Activated naive CD4-positive, alpha-beta T cell treated with Interleukin-2 at 50 U/mL for 16 hours (primary cell): ENCODE data around the gene S100A7A.
"Not testable (repeated sequence)": the region's sequence is repeated elsewhere in the genome, so short reads cannot be mapped to it uniquely, and the experiment has no call there.

ENCODE experiments used
- DNase-seq: peaks from one replicate; pipeline ENCODE4 v3.0.0-alpha.2; 2020

The S100A7A gene

DNA sequence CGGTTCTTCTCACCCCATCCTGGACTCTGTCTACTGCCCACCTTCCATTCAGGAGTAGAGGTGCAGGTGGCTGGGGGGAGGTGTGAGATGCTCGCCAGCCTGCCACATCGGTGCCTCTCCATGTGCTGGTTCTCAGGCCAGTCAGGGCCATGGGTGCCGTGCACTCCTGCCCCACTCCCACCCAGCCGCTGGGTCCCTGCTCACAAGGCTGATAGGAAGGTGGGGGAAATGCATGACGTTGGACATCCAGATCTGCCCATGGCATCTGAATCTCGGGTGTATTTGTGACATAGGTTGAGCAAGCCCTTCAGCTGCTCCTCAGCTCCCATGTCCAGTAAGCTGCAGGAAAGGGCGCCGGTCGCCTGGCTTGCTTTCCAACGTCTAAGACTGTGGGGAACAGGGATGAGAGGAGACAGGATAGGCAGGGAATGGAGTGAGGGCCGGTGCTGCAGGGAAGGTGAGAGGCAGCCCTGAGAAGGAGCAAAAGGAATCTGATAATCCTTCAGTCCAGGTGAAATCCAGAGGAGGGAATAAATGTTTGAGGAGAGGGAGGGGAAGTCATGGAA, 11.8 kb downstream of the S100A7A start:
- no peak for DNase-seq

DNA sequence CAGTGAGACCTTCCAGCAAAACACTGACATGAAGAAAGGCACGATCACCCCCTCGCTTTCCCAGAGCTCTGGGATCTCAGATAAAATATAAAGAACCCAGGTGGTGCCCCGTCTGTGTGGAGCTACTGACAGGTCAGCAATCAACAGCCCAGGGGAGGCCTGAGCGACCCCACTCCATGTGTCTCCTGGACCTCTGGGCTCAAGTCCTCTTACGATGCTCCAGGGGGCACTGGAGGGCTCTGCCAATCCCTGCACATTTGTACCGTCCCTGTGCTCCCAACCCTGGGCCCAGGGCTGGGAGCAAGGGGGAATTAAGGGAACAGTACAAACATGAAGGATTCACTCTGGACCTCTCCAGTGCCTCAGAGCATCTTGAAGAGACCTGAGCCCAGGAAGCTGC, 12.5 kb downstream of the S100A7A start:
- DNase-seq: no peak

DNA sequence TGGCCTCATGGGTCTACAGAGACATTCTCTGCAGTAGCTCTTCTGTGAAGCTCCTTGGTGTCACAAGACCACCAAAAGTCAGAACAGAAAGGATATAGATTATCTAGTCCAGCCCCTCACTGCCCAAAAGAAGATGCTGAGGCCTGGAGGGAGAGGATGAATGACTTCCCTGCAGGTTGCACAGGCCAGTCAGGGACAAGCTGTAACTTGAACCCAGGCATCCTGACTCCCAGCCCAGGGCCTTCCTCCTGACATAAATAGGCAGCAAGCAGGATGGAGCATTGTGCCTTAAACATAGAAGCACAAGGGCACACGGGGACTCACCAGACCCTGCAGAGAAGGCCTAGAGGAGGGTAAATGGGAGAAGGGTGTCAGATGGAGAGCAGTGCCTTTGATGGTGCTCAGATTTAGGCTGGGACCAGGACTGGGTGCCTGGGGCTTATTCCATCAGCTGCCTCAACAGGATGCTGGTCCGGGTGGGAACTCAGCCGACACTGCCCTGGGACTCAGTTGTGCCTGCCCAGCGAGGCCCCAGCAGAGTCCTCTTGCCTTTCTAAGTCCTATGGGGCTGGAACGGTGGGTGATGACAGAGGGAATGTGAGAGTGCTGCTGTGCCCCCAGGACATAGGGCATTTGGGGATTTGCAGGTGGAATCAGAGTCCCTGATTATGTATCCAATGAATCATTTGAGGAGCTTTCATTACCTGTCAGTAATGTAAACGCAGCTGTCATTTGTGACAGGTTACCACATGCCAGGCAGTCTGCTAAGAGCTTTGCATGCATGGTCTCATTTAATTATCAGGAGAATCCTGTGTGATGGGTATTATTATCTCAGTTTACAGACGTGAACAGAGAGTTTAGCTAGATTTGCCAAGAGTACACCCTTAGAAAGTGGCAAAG, 13.2 kb downstream of the S100A7A start:
- DNase-seq: no peak

DNA sequence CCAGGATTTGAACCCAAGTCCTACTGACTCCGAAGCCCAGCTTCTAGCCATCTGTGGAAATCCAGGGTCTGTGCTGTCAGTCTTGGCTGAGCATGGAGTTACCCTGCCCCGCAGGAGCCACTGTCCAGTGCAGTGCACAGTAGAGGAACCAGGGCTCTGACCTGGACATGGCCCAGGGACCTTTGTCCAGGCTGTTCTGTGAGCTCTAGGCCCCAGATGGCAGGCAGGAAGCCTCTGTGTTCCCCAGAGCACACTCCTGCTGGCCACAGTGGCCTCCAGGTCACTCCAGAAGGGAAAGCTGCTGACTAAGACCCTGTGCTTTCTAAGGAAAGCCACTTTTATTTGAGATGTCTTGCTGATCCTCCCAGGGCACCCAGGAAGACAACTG, 13.8 kb downstream of the S100A7A start:
- no peak for DNase-seq

DNA sequence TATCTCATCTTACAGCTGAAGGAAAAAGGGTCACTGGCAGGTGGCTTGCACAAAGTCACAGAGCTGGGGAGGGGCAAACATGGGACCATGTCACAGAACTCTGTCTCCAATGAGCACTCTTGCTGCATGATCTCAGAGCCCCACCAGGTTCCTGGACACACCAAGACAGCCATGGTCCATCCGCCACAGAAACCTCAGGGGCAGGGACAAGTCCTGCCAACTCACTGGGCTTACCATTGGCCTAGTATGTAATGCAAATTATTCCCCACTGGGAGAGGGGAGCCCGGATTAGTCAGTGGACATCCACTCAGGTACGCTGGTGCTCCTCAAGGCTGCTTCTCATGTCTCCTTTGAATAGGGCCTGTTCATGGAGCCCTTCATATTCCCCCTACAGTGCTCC, 14.2 kb downstream of the S100A7A start:
- no peak for DNase-seq

DNA sequence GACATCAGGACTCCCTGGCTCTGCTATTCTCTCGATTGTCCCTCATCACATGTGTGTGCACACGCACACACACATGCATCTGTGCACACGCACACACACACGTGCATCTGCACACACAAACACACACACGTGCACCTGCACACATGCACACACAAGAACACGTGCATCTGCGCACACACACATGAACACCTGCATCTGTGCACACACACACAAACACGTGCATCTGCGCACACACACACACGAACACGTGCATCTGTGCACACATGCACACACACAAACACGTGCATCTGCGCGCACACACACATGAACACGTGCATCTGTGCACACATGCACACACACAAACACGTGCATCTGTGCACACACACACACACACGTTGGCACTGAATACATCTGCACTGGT, 14.7 kb downstream of the S100A7A start:
- no peak for DNase-seq

DNA sequence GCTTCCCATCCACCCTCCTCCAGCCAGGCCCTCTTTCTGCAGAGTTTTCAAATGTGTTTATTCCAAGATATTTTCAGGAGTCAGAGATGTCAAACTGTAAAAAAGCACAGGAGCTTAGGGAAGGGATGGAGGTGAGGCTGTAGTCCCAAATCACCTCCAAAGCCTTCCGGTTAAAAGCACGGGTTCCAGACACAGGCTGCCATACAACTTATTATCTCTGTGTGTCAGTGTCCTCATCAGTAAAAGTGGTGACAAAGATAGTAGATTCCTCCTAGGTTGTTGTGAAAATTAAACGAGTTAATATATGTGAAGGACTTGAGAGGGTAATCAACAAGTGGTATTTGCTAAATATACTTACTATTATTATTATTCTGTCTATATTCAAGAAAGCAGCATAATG, 15.1 kb downstream of the S100A7A start:
- DNase-seq: no peak

DNA sequence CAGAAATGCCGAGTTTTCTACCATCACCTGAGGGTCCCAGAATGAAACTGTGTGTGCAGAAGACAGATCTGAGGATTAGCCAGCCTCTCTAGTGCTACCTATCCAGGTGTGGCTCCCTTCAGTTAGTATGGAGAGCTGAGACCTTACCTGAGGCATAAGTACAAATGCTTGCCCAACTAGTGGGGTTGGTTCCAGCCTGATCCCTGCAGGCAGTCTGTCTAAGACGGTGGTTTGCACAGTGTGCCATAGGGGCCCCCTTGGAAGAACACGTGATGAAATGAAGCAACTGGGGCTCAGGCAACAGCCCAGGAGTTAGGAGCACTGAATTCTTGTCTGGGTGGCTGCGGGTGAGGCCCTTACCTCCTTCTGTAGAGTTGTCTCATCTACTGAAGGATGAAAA, 15.6 kb downstream of the S100A7A start:
- no peak for DNase-seq

DNA sequence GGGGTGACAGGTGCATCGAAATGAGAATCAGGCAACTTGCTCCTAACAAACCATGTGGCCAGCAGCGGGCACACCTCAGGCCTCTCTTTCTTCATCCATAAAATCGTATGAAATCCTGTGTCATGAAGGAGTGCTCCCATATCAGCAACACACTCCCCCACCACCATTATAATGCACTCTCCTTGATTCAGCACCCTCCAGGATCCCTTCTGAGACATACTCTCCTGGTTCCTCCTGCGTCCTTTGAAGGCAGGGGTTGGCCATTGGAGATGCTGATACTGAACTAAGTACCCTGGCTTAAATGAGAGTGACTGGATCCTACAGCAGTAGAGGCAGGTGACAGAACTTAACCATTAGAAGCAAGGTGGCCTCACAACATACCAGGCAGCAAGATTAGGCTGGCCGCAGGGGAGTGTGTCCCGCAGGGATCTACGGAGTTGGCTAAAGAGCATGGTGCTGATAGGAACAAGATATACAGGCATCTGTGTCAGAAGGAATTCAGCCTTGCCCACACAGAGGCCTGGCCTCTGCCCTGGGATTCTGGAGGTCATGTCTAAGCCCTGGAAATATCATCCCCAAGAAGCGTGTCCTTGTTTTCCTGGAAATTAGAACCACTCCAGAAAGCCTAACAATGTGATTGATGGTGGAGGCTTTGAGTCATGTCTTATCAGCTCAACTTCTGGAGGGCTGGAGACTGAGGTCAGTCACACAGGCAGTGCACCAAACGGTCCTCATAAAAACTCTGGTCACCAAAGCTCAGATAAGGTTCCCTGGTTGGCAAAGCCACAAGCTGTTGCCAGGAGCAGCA, 16.8 kb downstream of the S100A7A start:
- no peak for DNase-seq

DNA sequence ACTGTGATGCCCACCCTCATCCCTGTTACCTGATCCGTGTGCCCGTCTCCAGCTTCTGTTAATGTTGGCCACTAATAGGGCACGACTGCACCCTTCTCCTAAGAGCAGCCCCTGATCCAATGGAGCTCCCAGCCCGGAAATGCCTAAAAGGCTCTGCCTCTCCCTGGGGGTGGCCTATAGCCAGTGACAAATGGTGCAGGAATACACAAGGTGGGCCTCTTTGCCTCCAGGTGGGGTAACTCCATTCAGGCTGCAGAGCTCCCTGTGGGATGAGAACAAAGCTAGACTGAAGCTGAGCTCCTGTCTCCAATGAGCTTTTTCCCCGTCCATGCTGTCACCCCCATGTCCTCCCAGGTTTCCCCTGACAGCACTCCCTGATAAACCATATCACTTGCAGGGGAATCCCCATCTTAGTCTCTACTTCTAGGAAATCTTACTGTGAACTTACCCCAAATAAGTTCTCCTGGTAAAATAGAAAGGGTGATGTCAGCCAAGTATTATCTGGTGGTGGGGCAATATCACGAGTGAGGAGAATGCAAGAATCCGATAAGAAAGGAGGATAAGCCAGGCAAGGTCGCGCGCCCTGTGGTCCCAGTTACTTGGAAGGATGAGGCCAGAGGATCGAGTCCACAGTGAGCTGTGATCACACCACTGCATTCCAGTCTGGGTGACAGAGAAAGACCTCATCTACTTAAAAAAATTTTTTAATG, 18.6 kb downstream of the S100A7A start:
- no peak for DNase-seq

DNA sequence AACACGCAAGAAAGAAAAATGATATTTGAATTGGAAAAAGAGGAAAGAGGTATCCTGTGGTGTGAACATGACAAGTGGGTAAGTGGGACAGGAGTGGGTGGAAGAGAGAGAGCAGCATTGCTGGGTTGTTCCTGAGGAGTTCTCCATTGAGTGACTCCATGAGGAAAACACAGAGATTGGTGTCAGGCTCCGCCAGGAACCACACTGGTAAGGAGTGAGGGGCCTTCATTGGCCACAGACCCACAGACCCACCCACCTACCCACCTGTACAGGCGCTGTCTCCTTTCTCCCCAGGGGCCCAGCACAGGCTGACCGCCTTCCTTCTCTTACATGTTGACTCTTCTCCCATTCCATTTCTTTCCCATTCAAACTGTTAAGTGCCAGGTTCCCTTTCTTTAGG, 20.9 kb downstream of the S100A7A start:
- no peak for DNase-seq

DNA sequence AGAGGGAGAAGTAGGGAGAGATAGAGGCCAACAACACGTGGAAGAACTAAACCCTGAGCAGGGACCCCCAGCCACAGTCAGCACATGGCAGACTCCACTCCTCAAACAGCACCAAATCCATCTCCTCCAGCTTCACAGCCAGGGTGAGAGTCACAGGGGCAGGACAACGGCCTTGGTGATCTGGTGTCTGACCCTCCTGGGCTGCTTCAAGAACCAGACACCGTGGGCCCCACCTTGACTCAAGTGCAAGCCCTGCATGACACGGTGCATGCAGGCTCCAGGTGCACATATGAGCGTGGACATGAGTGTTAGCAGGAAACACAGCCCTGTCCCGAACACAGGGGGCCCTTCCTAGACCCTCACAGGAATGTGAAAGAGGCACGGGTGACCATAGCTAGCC, 22.3 kb downstream of the S100A7A start:
- DNase-seq: no peak

DNA sequence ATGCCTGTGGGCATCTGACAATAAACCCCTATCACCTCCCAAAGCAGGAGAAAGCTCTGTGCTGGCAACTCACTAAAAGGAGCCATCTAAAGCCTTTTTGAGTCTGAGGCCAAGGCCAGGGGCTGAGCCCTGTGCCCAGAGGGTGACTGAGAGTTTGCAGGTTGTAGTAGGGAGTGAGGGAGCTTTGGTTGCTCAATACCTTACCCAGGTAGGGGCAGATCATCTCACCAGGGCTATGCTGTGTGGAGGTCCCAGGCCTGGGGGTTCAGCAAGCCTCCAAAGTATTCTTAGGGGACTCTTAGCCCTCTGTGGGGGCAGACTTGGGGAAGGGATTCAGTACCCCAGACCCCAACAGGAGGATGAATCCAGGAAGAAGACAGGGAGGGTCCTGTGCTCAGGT, 23.0 kb downstream of the S100A7A start:
- DNase-seq: no peak

DNA sequence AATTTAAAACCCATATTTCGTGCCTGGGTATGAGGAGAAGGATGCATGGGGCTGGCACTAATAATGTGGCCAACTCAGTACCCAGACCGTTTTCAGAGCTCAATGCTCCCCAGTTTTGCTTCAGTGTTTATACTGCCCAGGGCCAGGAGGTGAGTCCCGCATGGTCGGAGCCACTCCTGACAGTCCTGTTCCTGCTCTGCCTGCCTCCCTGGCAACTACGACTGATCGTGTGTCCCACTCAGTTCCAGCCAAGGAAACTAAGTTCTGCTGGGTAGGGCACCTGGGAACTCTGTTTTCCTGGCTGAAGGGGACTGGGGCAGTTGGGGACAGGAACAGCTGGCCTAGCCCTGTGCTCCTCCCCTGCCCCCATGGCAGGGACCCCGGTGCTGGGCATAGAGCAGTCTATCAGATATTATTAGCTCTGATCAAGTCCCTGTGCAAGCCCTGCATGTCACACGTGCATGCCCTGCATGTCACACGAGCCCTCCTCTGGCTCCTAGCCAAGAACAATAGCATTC, 25.0 kb downstream of the S100A7A start:
- no peak for DNase-seq

DNA sequence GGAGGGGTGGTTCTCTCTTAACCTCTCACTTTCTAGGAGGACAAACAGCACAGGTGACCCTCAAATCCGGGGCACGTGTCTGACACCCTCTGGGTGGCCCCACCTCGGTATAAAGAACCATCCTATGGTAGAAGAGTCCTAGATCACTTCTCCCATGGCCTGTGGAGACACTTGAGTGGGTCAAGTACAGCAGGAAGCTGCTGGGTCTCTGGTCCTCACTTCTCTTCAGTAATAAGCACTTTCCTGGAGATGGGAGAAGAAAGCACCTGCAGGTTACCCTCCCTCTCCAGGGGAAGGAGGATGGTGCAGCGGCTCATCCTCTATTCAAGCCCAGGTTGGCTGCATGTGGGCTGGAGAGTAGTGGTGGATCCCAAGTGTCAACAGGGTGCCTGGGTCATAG, 27.2 kb downstream of the S100A7A start:
- DNase-seq: no peak

DNA sequence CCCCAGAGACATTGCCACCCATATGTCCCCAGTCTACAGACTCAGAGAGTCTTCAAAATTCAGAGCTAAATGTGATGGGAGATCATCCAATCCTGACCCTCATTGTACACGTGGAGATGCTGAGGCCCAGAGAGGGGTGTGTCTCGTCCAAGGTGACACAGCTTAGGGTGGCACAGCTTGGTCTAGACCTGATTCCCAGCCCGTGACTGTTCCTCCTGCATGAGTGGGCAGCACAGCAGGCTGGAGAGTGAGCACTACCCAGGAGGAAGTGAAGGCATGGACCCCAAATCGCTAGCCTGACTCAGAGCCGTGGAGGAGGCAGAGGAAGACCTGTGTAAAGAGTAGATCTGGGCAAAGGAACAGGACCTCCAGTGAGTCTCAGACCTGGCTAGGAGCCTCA, 27.8 kb downstream of the S100A7A start:
- no peak for DNase-seq

DNA sequence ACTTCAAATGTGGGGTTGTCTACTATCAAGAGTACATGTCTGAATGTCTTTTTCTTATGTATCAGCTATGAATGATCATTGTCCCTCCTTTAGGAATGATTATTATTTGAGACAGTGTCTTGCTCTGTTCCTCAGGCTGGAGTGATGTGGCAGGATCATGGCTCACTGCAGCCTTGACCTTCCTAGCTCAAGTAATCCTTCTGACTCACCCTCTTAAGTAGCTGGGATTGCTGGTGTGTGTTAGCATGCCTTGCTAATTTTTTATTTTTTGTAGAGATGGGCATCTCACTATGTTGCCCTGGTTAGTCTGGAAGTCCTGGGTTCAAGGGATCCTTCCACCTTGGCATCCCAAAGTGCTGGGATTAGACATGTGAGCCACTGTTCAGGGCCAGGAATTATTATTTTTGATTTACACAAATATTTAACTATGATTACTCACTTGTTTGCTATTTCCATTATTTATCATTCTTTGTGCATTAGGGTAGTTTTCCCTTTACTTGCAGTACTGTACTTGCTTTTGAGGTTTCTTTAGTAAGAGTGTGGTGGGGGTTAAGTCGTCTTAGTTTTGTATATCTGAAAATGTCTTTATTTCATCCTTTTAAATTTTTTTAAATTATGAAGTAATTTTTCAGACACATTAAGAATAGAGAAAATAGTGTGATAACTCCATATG, 31.3 kb downstream of the S100A7A start:
- no peak for DNase-seq

DNA sequence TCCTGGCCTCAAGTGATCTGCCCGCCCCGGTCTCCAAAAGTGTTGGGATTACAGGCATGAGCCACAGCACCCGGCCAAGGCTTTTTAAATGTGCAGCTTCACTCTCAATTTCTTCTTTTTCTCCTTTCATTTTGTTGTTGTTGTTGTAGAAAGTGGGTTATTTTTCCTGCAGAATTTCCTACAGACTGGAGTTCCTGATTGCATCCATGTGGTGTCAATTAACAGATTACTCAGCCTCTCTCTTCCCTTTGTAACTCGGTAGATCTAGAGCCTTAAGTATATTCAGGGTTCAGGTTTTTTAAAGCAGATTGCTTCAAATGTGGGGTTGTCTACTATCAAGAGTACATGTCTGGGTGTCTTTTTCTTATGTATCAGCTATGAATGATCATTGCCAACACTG, 32.5 kb downstream of the S100A7A start:
- DNase-seq: not testable (repeated sequence)

DNA sequence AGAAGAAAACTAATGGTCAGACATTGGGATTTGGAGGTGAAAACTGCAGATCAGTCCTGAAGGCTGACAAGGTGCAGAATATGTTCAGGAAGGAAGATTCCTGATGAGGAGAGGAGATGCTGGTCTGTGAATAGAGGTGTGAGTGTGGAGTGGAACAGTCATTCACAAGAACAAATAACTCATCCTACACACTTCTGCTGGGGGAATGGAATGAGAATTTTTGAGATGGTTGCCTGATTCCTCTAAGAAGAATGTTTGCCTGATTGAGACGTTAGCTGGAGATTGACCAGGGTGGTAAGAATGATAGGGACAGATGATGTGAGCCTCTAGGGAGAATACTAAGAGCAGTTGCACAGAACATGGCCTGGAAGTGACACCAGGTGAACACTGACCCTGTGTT, 40.1 kb downstream of the S100A7A start:
- no peak for DNase-seq

DNA sequence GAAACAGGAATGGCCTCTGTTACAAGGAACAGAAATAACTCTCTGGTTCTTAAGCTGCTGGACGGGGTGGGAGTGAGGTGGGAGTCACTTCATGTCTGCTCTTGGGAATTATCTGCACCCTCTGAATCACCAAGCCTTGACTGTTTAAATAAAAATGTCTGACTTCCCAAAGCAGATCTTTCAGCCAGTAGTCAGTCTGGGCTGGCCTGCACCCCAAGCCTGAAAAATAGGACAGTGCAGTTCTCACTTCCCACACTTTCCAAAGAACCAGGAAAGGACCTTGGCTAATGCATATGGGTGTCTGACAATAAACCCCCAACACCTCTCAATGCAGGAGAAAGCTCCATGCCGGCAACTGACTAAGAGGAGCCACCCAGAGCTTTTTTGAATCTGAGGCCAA, 43.3 kb downstream of the S100A7A start:
- no peak for DNase-seq

DNA sequence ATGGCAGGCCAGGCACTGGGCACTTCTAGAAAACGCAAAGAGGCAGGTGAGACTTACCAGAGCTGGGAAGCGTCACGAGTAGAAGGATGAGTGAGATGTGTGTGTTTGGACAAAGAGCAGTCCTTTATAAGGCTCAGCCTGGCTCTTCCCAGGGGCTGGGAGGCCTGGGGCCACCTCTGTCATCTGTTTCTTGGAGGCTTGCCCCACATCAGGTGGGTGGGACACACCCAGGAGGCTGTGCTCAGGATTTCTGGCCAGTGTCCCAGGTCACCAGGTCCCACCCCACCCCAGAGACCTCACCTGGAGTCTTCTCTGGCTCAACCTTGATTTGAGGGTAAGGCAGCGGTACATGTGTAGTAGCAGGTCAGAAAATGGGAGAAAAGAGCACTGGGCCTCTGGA, 44.2 kb downstream of the S100A7A start, which contains the start of gene S100A7:
Gene S100A7 (minus strand): TSS at position 101 of the 400 bp plus-strand sequence. CDS start 1,638 bp downstream, outside the sequence.
- no peak for DNase-seq

DNA sequence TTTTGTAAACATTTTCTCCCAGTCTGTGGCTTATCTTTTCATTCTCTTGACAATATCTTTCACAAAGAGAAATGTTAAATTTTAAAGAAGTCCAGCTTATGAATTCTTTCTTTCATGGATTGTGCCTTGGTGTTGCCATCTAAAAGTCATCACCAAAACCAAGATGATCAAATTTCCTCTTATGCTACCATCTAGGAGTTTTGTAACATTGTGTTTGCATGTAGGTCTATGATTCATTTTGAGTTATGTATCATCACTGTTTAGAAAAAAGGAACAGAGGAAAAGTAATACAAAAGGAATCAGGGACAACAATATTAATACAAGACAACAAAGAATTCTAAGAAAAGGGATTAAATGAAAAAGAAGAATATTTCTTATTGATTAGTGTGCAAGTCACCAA, 46.4 kb downstream of the S100A7A start:
- not testable (repeated sequence) for DNase-seq
